ENCODE measurements around the gene RNF141. TPM values are rescaled to one million over a fixed set of nuclear protein-coding genes. Genes with fewer than 3 reads are reported as not detected.

Gene RNF141
- total RNA-seq, 1 donor from 2014 or later = 39.2 TPM

- no peak for TF ChIP-seq CTCF (IDR thresholded peaks at IDR 0.05; ENCODE audit: borderline replicate concordance)
- H3K4me3 ChIP-seq = no peak overlapping the region
- no peaks in the 10 kb centered on the region for H3K9me3 ChIP-seq (replicated peaks)
- no peak for DNase-seq
- no peaks in the 10 kb centered on the region for H3K36me3 ChIP-seq
- H3K4me1 ChIP-seq = no peaks in the 10 kb centered on the region
- no peak overlapping the region for H3K27ac ChIP-seq (replicated peaks)
- intact Hi-C loops (cut with micrococcal nuclease) = no loop called here
- no peaks in the 10 kb centered on the region for H3K27me3 ChIP-seq (ENCODE audit: low read depth)
Observed at GRCh38 chr11:10561947-10562346, 21.0 kb upstream of the RNF141 start.

GRCh38 chr11:10561043-10561818, 20.2 kb upstream of the RNF141 start:
- TF ChIP-seq CTCF (IDR thresholded peaks at IDR 0.05; ENCODE audit: borderline replicate concordance) = no peak
- Histone ChIP-seq H3K4me3 (no peak overlapping the region), H3K27ac (replicated peaks) (no peak overlapping the region), H3K27me3 (ENCODE audit: low read depth) (no peaks in the 10 kb centered on the region), H3K9me3 (replicated peaks) (no peaks in the 10 kb centered on the region), H3K36me3 (no peaks in the 10 kb centered on the region), H3K4me1 (no peaks in the 10 kb centered on the region)
- intact Hi-C loops (cut with micrococcal nuclease) = no loop called here
- DNase-seq = no peak

- no peak overlapping the region for H3K27ac ChIP-seq (replicated peaks)
- DNase-seq = no peak
- no peak for TF ChIP-seq CTCF (IDR thresholded peaks at IDR 0.05; ENCODE audit: borderline replicate concordance)
- no peaks in the 10 kb centered on the region for H3K9me3 ChIP-seq (replicated peaks)
- H3K27me3 ChIP-seq (ENCODE audit: low read depth) = no peaks in the 10 kb centered on the region
- H3K4me1 ChIP-seq = no peaks in the 10 kb centered on the region
- no peak overlapping the region for H3K4me3 ChIP-seq
- intact Hi-C loops (cut with micrococcal nuclease) = no loop called here
- H3K36me3 ChIP-seq = no peaks in the 10 kb centered on the region
Observed at GRCh38 chr11:10558288-10558687, 17.3 kb upstream of the RNF141 start.

GRCh38 chr11:10556590-10556989, 15.6 kb upstream of the RNF141 start:
- intact Hi-C loops (cut with micrococcal nuclease) = no loop called here
- no peak for DNase-seq
- Histone ChIP-seq H3K27ac (replicated peaks) (no peak overlapping the region), H3K27me3 (ENCODE audit: low read depth) (no peaks in the 10 kb centered on the region), H3K4me1 (no peaks in the 10 kb centered on the region), H3K4me3 (no peak overlapping the region), H3K9me3 (replicated peaks) (no peaks in the 10 kb centered on the region), H3K36me3 (no peaks in the 10 kb centered on the region)
- TF ChIP-seq CTCF (IDR thresholded peaks at IDR 0.05; ENCODE audit: borderline replicate concordance) = no peak

- Histone ChIP-seq H3K4me3 (no peak overlapping the region), H3K4me1 (no peaks in the 10 kb centered on the region), H3K27ac (replicated peaks) (no peak overlapping the region), H3K9me3 (replicated peaks) (no peaks in the 10 kb centered on the region), H3K27me3 (ENCODE audit: low read depth) (no peaks in the 10 kb centered on the region), H3K36me3 (no peaks in the 10 kb centered on the region)
- no peak for DNase-seq
- no peak for TF ChIP-seq CTCF (IDR thresholded peaks at IDR 0.05; ENCODE audit: borderline replicate concordance)
- intact Hi-C loops (cut with micrococcal nuclease) = no loop called here
Observed at GRCh38 chr11:10551845-10552352, 10.9 kb upstream of the RNF141 start.
